Measurements from ENCODE around the gene KCNK7.
A peak's percentile ranks its signal among the peaks of the same experiment; 100 is the strongest.

The KCNK7 gene

DNA sequence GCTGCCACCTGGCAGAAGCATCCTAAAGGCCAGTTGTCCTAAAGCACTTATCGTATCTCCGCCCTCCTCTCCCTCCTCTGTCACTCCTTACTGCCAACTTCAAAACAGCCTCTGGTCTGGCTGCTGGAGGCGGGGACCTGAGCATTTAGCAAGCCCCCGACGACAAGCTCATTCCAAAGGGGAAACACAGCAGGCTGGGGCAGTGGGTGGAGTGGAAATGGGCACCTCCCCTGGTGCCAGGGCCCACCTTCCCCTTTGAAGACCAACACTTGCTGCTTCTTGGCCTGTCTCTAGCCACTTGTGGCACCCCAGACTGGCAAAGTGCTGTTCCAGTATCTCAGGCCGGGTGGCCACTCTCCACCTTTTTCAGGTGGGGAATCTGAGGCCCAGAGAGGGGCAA, 14.8 kb upstream of the KCNK7 start:
- no peak for DNase-seq

DNA sequence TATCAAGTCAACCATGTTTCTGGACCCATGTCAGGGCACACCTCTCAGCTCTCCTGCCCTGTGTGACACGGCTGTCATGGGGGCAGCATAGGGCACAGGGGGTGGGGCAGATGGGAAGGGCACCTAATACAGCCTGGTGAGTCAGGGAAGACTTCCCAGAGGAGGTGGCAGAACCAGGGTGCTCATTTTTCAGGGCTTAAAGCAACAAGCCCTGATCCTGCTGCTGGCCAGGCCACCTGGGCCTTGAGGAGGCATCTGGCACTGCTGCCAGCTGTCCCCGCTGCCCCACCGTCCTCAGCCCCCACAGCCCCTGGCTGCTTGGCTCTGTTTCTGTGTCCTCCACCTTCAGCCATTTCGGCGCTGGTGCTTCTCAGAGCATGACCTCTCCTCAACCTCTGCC, 14.1 kb upstream of the KCNK7 start:
- DNase-seq: no peak

DNA sequence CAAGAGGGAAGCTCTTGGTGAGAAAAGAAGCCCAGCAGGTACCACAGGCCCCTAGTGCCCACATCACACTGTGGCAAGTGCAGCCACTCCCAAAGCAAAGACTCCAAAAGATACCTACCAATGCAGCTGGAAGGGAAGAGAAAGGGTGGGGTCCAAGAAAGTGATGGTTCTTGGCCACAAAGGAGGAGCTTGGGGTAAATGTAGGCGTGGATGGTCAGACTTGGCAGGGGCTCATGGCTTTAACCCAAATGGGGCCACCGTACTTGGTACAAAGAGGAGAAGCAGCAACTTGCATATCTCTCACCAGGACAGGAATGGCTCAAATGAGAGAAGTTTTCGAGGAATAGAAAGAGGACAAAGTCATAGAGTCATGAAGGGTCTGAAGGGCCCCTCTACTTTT, 13.6 kb upstream of the KCNK7 start:
- DNase-seq: no peak

DNA sequence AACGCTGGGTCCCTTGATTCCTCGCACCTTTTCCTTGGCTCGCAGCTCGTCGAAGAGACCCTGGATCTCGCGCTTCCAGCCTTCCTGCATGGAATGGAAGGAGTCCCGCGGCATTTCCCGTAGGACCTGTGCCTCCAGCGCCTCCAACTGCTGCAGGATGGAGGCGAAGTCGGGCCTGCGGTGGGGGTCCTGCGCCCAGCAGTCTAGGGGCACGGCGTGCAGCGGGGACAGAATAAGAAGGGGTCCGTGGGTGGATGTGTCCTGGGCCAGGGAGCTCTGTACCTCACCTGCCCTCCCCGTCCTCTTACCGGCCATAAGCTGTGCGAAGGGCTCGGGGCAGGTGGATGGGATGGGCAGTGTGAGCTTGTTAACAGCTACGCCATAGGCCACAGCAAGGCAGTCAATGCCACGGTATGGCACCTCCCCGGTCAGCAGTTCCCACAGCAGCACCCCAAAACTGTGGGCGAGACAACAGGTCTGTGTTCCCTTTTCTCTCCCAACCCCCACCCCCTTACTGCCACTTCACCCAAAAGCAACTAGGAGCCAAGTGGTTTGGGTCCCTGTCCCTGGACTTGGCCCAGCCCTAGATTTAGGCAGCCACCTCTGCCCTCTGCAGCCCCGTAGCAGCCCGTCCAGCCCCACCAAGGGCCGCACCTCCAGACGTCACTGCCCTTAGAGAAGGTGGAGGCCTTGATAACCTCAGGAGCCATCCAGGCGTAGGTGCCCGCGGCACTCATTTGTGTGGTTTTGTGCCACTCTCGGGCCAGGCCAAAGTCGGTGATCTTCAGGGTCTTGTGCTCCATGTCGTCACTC, 12.2 kb upstream of the KCNK7 start:
- no peak for DNase-seq

DNA sequence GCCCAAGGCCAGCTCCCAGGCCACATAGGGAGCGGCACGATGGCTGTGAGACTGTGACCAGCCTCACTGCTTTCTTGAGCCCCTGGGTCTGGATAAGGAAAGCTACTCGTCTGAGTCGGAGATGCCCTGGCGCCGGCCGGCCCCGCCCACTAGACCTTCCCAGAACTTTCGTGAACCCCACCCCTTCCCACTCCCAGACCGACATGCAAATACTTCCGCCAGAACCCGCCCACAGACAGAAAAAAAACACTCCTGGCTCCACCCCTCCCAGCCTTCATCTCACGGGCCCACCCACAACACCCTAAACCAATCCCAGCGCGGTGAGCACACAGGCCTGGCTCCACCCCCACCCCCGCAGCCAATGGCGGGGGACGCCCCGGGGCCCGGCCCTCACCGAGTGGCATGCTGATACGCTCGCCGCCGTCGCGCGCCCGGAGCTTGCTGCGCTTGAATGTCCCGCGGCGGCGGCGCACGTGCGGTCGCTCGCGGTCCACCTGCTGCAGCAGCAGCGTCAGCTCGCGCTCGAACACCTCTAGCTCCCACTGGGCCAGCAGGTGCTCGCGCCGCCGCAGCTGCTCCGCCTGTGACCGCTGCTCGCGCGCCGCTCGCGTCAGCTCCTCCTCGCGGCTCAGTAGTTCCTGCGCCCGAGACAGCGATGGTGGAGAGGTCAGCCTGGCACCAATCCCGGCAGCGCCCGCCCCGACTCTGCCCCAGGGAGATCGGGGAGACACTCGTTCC, 11.4 kb upstream of the KCNK7 start:
- no peak for DNase-seq

DNA sequence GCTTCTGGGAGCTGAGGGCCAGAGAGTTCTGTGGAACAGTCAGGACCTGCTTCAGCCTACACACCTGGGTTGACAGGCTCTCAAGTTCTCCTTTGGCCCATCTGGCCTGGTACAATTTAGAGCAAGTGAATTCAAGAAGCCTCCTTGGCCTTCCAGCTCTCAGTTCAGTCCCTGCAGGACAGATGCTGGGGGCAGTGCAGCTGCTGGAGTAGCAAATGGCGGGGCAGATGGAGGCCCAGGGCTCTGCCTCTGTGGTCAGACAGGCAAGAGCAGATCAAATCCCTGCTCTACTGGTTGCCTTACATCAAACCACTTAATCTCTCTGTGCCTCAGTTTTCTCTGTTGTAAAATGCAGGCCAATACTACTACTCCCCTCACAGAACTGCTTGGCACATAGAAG, 8.7 kb upstream of the KCNK7 start:
- no peak for DNase-seq

DNA sequence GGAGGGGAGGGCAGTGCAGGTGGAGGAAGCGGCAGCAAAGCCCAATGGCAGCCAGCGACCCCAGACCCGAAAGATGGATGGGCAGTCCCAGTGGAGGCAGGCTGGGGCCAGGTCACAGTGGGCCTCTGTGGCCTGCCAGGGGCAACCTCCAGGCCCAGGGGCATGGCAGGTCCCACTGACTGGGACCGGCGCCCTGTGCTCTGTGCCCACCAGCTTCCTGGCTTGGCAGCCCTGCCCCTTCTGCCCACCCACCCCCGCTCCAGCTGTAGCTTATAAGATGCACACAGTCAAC, 4.3 kb upstream of the KCNK7 start:
- no peak for DNase-seq

DNA sequence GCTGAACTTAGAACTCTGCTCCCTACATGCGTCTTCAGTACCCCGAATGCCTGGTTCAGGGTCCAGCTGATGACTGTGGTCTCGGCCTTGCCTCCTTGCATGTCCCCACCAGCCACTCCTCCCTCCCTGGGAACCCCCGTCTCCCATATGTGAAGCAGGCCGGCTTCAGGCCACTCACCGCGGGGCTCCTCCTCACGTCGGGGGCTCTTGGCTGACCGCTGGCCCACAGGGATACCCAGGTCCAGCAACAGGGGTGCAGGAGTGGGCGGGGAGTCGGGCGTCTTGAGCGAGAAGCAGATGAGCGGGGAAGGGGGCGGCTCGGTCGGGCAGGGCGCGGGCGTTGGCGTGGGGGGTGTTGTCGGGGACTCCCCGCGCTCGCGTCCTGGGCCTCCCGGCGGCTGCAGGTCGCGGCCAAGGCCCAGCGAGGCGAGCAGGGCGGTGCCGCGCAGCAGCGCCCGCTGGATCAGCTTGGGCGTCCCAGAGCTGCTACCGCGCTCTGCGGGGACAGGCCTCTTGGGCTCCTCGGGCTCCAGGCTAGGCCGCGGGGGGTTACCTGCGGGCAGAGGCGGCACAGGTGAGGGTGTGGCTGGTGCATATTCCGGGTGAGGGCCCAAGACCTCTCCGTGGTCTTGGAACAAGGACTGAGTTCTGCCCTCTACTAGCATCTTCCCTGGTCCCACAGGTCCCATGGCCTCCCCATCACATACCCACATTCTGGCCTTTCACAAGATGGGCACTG, 3.8 kb upstream of the KCNK7 start:
- DNase-seq: no peak

DNA sequence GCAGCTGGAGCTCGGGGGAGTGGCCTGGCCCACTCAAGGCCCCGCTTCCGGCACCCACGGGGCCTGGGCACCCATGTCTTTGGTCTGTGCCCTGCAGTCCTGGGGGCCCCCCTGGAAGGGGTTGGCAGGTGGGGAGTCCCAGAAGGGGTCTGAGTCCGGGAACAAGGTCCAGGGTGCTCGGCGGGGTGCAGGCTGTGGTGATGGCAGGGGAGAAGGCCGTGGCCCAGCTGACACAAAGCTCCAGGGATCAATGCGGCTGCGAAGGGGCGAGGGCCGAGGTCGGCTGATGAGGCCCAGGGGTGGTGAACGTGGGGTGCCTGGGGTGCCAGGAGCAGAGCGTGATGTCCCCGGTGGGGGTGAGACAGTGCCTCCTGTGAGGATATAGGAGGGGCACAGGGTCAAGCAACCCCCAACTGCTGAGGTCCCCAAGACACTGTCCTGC, 2.7 kb upstream of the KCNK7 start:
- no peak for DNase-seq

DNA sequence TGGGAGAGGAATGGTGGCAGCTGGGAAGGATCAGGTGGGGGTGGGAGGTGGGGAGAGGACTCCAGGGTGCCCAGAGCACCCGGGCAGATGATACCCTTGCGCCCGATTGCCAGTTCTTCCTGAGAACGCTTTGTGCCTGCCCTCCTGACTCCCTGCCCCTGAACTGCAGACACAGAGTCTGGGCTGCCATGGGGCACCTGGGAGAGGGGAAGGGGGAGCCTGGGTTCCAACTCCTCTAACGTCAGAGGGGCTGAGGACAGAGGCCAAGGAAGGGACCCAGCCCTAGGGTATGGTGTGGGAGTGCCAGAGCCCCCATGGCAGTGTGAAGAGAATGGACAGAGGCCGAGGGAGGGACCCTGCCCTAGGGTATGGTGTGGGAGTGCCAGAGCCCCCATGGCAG, 920 bp upstream of the KCNK7 start:
- DNase-seq: no peak

DNA sequence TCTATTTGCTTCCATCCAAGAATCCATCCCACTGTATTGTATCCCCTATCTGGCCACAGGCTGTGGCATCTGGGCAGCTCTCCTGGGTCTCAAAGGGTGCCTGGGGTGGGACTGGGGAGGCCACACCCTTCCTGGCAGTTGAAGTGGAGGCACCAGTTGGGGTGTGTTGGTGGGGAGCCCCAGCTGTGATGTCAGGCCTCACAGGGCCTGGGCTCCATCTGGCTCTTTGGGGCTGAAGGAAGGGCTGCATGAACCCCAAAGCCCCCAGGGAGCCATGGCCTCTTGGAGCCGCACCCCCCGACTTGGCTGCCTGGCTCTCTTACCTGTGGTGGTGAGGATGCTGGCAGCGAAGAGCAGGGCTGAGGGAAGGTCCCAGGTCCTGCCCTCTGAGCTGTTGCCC, 469 bp downstream of the KCNK7 start:
- no peak for DNase-seq

DNA sequence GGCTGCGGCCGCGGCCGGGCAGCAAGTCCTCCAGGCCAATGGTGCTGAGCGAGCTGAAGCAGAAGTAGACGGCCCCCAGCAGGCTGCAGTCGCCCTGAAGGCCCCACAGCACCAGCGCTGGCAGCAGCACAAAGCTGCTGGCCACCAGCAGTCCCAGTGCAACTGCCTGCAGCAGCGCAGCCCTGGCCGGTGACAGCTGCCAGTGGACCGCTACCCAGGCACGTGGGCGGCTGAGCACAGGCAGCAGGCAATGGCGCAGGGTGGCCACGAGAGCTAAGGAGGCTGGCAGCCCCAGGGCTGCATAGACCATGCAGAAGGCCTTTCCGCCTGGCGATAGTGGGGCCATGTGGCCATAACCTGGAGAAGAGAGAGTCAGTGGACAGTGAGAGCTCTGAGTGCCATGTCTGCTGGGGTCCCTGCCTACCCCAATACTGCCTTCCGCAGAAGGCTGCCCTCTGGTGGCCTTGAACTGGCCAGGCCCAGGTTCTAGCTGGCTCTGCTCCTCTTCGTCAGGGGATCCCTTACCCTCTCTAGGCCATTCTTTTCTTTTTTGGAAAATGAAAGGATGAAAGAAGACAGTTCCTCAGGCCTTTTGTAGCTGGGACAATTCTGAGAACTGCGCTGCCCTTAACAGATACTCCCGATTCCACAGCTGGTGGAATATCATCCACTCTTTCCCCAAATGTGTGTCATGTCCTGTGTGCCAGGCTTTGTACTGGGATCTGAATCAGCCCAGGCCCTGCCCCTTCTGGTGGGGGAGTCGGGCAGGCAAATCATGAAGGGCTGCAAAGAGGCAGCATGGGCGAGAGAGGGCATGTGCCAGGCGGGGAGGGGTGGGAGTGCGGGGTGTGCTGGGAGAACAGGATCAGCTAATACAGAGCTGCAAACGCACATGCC, 1.8 kb downstream of the KCNK7 start:
- no peak for DNase-seq

DNA sequence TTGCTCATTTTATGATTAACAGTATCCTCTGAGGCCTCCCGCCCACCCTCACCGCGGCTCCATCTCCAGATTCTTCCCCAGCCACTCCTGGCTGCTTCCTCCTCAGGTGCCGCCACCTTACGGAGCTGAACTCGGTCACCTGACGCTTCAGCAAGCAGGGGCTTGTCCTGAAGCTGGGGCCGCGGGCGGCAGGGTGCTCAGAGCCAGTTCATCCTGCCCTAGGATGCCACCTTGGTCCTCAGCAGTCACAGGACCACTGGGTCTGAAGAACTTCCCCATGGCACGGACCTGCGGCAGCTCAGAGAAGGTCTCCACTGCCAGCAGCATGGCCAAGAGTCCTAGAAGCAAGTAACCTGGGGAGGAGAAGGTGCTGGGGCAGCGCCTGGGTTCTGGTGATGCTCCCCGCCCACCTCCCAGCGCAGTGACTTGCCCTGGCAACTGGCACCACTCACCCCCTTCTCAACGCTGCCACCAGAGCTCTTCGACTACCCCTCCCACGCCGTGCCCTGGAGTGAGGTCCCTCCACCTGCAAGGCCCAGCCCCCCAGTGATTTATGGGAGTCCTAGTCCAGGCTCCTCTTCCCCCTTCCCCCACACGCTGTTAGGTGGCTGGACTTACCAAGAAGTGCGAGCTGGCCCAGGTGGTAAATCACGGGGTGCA, 2.6 kb downstream of the KCNK7 start:
- DNase-seq: no peak

DNA sequence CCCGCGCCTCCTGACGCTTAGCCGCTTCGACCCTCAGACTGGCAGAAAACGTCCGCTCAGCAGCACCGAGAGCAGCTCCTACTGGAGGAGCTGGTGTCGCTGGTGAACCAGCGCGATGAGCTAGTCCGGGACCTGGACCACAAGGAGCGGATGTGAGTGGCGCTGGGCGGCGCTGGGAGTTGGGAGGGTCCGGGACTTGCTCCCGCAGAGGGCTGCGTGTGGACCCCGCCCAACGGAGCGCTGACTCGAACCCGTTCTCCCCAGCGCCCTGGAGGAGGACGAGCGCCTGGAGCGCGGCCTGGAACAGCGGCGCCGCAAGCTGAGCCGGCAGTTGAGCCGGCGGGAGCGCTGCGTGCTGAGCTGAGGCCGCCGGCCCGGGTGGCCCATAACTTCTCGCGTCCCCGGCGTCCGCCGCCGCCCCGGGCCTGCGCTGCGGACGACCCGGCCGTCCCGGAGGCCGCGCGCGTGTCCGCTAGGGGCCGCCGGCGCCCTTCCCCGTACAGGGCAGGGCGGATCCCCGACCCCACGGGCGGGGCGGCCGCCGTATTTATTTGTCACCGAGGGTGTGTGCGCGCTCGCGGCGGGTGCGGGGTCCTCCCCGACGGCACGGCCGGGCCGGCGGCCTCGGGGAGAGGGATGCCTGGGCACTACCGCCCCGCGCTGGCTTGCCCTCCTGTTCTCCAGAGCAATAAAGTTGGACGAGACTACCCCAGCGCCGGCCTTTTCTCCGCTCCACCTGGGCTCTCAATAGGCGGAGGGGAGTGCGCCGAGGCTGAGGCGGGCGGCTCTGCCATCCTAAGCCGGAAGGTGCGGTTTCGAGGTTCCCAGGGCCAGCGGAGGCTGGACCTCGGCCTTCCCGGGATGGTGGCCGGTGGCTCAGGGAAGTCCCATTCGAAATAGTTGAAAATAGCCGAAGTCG, 3.4 kb downstream of the KCNK7 start:
- DNase-seq: no peak

DNA sequence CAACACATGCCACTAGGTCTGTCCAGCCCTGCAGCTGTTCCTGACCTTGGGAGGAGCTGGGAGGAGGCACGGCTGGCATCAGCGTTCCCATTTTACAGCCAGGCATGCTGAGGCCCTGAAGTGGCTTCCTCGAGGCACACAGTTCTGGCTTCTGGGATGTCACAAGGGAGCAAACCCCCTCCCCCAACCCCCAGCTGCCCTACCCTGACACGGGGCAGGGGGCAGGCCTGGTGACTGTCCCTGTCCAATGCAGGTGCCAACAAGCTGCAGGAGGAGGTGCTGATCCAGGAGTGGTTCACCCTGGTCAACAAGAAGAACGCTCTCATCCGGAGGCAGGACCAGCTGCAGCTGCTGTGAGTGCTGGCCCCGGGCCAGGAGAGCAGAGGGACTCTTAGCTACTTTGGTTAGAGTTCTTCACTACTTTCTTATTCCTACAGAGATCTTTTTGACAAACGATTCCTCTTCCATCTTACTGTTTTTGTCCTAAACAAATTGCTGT, 5.3 kb downstream of the KCNK7 start:
- no peak for DNase-seq

DNA sequence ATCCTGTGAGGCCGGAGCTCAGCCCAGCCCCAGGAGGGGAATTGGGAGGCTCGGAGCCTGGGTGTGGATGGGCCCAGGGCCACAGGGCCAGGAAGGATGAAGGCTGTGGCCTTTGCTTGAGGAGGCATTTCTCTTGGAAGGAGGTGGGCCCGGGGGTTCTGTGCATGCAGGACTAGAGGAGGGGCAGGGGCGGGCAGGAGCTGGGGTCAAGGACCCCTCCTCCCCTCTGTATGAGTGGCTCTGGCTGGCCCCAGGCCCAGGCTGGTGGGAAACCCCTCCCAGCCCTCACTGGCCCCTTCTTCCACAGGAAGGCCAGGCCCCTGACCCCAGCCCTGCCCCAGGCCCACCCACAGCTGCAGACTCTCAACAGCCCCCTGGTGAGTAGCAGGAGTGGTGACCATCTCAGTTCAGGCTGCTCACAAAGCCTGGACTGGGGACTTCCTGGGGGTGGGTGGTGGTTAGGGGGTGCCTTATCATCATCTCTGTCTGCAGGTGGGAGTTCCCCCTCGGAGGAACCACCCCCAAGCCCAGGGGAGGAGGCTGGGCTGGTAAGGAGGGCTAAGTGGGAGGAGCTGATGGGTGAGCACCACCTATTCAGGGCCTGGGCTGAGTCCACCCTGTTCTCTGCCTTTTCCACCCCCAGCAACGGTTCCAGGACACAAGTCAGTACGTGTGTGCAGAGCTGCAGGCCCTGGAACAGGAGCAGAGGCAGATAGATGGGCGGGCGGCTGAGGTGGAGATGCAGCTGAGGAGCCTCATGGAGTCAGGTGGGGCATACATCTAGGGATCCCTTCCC, 6.0 kb downstream of the KCNK7 start:
- no peak for DNase-seq

DNA sequence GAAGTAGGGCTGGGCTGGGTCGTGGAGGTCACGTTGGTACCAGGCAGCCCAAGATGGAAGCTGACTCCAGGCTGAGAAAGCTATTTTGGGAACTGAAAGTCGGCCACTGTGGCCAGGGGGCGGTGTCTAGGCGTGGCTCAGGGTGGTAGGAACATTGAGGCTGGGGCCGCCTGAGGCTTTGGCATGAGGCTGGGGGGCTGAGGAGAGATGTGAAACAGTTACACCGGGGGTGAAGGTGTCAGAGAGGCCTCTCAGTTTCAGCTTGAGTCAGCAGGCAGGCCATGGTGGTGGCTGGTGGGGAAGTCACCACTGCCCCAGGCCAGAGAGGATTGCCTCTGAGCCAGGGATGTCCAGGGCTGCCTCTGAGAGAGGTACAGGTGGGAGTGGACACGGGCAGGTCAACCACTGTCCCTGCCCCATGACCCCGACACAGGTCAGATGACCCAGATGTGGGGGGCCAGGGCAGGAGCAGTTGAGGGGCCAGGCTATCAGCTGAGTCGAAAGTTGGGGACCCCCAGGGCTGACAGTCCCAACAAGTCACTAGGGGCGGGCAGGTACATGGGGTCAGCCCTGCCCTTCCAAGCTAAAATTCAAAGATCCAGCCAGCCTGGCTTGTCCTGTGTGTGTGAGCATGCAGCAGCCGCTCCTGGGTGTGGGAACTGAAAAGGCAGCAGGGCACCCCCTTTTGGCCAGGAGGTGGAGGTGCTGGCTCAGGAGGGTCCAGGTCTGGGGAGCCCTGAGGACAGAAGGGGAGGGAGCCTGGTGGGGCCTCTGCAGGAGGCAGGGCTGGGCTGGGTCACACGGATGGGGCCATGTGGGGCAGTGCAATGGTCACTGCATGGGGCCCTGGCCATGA, 7.2 kb downstream of the KCNK7 start:
- DNase-seq: no peak

DNA sequence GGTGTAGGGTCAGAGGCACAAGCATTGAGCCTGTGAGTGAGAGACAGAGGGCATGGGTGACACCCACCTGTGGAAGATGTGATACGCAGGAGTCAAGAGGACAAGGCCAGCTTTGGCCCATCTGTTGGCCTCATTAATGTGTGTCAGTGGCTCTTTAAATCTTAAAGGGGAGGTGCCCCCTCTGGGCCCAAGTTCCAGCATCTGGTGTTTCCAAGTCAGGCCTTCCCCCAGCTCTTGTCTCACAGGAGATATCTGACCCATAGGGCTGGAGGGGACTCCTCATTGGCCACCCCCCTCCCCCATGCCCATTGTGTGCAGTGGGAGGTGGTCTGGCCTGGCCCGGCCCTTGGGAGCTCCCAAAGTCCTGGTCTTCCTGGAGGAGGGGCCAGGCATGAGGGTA, 8.9 kb downstream of the KCNK7 start:
- peak; percentile 52 for DNase-seq

DNA sequence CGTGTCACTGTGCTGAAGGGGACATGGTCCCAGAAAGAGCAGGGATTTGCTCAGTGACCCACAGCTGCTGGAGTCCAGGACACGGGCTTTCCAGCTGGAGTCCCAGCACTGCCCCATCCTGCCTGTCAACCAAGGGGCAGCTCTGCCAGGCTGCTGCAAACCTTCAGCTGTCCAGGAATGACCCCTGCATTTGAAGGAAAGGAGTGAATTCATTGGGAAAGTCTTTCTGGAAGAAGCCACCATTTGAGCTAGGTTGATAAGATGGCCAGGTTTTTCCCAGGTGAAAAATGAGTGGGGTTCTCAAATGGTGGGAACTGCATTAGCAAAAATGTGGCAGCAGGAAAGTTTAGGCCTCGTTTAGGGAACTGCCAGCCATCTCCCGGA, 9.4 kb downstream of the KCNK7 start:
- no peak for DNase-seq

Data from NCI-H524 treated with DMSO at 0.1 percent for 48 hours (cell line).